Ishikawa (cell line): ENCODE data around the gene GNAS.
A peak's percentile ranks its signal among the peaks of the same experiment; 100 is the strongest.

Experiments
- CEBPB ChIP-seq: IDR thresholded peaks from 2 replicates; pipeline ENCODE4 v1.6.1; 2012
- CREB1 ChIP-seq: IDR thresholded peaks from 2 replicates; pipeline ENCODE4 v1.6.1; 2012; ENCODE audit warnings: low read depth
- EGR1 ChIP-seq: IDR thresholded peaks from 2 replicates; pipeline ENCODE4 v1.6.1; 2012
- EP300 ChIP-seq: IDR thresholded peaks from 2 replicates; pipeline ENCODE4 v1.6.1; 2012; ENCODE audit warnings: borderline replicate concordance
- FOXM1 ChIP-seq: IDR thresholded peaks from 2 replicates; pipeline ENCODE4 v1.6.1; 2012; ENCODE audit warnings: low read depth, borderline replicate concordance
- MAX ChIP-seq: IDR thresholded peaks from 2 replicates; pipeline ENCODE4 v1.6.1; 2012
- NFIC ChIP-seq: IDR thresholded peaks from 2 replicates; pipeline ENCODE4 v1.6.1; 2012
- RAD21 ChIP-seq: IDR thresholded peaks from 2 replicates; pipeline ENCODE4 v1.6.1; 2012; ENCODE audit warnings: low read depth
- REST ChIP-seq: IDR thresholded peaks from 2 replicates; pipeline ENCODE4 v1.6.1; 2012; ENCODE audit warnings: low read depth, mild to moderate bottlenecking
- TAF1 ChIP-seq: IDR thresholded peaks from 2 replicates; pipeline ENCODE4 v1.6.1; 2012; ENCODE audit warnings: low read depth, mild to moderate bottlenecking
- TCF12 ChIP-seq: IDR thresholded peaks from 2 replicates; pipeline ENCODE4 v1.6.1; 2012; ENCODE audit warnings: low read depth
- TEAD4 ChIP-seq: IDR thresholded peaks from 2 replicates; pipeline ENCODE4 v1.6.1; 2012
- USF1 ChIP-seq: IDR thresholded peaks from 2 replicates; pipeline ENCODE4 v1.6.1; 2012
- YY1 ChIP-seq: IDR thresholded peaks from 2 replicates; pipeline ENCODE4 v1.6.1; 2012; ENCODE audit warnings: low read depth
- ZBTB7A ChIP-seq: IDR thresholded peaks from 2 replicates; pipeline ENCODE4 v1.6.1; 2012; ENCODE audit warnings: low read depth

The GNAS gene

GRCh38 chr20:58878399-58878798 lies 25.9 kb downstream of the GNAS start:
- TF ChIP-seq TEAD4, result no peak
- TF ChIP-seq CEBPB, result no peak
- no peak for TF ChIP-seq NFIC
- TF ChIP-seq TCF12, result no peak
- TF ChIP-seq ZBTB7A, result no peak
- TF ChIP-seq REST, result no peak
- TF ChIP-seq YY1, result no peak
- TF ChIP-seq TAF1, result no peak
- no peak for TF ChIP-seq RAD21
- no peak for TF ChIP-seq FOXM1

- TF ChIP-seq RAD21 (no peak), EP300 (no peak), YY1 (no peak), TCF12 (no peak), REST (no peak), NFIC (no peak), TEAD4 (no peak), CEBPB (no peak), USF1 (no peak), ZBTB7A (no peak), TAF1 (no peak), EGR1 (no peak), MAX (no peak), FOXM1 (no peak), CREB1 (no peak)
Observed at GRCh38 chr20:58880441-58880840, 27.9 kb downstream of the GNAS start.

GRCh38 chr20:58880994-58881752 lies 28.7 kb downstream of the GNAS start:
- no peak for TF ChIP-seq TEAD4
- no peak for TF ChIP-seq CREB1
- peak; percentile 48 for TF ChIP-seq RAD21
- no peak for TF ChIP-seq REST
- no peak for TF ChIP-seq CEBPB
- TF ChIP-seq TCF12, result no peak
- TF ChIP-seq EGR1, result no peak
- TF ChIP-seq YY1, result no peak
- TF ChIP-seq EP300, result no peak

- no peak for TF ChIP-seq RAD21
- TF ChIP-seq EGR1, result no peak
- TF ChIP-seq YY1, result no peak
- no peak for TF ChIP-seq USF1
- no peak for TF ChIP-seq MAX
- no peak for TF ChIP-seq NFIC
- TF ChIP-seq TCF12, result no peak
- TF ChIP-seq REST, result no peak
- TF ChIP-seq TEAD4, result no peak
- TF ChIP-seq ZBTB7A, result no peak
- TF ChIP-seq CREB1, result no peak
- TF ChIP-seq CEBPB, result no peak
- TF ChIP-seq EP300, result no peak
- no peak for TF ChIP-seq TAF1
- no peak for TF ChIP-seq FOXM1
Observed at GRCh38 chr20:58882704-58883089, 30.2 kb downstream of the GNAS start.
